T47D (cell line): ENCODE measurements around the gene PCNX1.
A peak's percentile ranks its signal among the peaks of the same experiment; 100 is the strongest.

Experiments used
- DNase-seq, 2 experiments: peaks; one replicate each; pipeline versions ENCODE4 v3.0.0 to v3.0.0-alpha.2; 2011 to 2012; ENCODE audit warnings: low read depth in 1 of 2, low spot score in 1 of 2
- JUND ChIP-seq: IDR thresholded peaks from 2 replicates; pipeline ENCODE4 v1.6.1; 2012; ENCODE audit warnings: low read depth
- in situ Hi-C: cut with HindIII; loops from 2 replicates; pipeline ENCODE4 v1.10.0; 2016; ENCODE audit warnings: low sequenced_read_pairs, low pct_unique_long_range_greater_than_20kb

Gene PCNX1

DNA sequence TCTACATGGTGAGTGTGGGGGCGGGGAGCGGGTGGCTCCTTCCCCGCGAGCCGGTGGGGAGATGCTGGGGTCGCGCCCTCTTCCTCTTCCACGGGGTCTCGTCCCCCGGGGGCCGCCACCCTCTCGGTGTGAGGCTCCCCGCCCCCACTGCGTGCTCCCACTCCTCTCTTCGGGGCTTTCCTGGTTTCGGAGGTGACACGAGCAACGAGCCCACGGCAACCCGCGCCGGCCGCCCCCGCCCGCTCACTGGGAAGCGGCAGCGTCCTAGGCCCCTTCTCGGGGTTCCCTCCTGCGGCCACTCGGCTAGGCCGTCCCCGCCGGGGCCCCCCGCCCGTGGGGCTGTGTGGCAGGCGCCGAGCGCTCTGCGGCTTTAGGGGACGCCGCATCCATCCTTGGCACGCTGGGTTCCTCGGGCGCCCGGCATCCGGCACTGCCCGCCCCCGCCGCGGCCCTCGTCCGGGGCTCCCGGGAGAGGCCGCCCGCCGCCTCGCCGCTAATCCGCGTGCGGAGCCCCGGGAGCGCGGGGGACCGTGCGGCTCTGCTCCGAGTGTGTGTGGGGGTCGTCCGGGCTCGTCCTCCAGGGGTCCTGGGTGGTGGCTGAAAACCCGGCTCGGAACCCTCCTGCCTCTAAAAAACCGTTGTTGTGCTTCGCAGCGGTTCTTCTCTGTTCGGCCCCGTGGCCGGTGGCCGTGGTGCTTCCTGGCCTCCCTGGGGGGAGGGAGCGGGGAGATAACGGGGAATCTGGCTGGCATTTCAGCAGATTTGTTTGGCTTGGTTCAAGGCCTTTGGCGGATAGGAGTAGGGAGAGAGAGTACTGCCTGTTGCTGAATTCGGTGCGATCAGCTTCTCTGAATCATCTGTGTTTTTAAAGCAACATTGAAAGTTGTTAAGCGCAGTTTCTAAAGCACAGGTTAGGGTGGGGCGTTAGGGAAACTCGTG, 1.0 kb downstream of the PCNX1 start:
- DNase-seq: peak in 1 of 2 experiments; percentile 46
- TF ChIP-seq JUND: no peak
- in situ Hi-C loops: no loop called here

- no peak for TF ChIP-seq JUND
- no peak for DNase-seq
- in situ Hi-C loops: no loop called here
Observed at GRCh38 chr14:70908935-70909641, 1.8 kb downstream of the PCNX1 start.

DNA sequence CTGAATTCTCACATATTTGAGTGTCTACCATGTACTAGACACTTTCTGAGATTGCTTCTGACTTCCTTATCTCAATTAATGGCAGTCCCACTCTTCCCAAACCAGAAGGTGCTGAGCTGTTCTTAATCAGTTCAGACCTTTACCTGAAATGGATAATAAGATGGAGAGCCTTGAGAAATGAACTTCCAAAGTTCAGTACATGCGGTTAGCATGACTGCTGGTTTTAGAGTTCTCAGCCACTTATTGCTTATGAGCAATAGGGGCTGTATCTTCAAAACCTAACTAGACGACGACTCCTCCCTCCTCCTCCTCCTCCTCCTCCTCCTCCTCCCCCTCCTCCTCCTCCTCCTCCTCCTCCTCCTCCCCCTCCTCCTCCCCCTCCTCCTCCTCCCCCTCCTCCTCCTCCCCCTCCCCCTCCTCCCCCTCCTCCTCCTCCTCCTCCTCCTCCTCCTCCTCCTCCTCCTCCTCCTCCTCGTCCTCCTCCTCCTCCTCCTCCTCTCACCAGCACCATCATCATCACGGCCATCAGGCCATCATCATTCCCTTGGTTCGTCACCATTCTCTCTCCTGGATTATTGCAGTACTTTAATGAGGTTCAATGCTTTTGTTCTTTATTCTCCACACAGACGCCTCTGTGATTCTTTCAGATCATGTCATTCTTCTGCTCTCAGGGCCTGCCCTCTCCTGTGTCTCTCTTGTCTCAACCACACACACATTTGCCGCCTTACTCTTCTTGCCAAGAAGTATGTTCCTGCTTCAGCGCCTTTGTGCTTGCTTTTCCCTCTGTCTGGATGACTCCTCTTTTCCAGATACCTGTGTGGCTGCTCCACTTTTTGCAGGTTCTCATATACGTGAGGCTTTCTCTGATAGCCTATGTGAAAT, 2.7 kb downstream of the PCNX1 start:
- no peak for TF ChIP-seq JUND
- no peak for DNase-seq
- in situ Hi-C loops: no loop called here

GRCh38 chr14:70915415-70915814, 8.2 kb downstream of the PCNX1 start:
- in situ Hi-C loops: no loop called here
- no peak for DNase-seq
- TF ChIP-seq JUND: no peak

GRCh38 chr14:70916300-70916699, 9.0 kb downstream of the PCNX1 start:
- in situ Hi-C loops: no loop called here
- no peak for DNase-seq
- no peak for TF ChIP-seq JUND

DNA sequence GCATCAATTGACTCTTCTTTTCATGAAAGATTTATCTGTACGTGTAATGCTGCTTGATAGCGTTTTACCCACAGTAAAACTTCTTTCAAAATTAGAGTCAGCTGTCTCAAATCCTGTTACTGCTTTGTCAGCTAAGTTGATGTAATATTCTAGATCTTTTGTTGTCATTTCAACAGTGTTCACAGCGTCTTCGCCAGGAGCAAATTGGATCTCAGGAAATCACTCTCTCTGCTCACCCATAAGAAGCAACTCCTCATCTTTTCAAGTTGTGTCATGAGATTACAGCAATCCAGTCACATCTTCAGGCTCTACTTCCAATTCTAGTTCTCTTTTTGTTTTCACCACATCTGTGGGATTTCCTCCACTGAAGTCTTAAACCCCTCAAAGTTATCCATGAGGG, 9.5 kb downstream of the PCNX1 start:
- no peak for TF ChIP-seq JUND
- in situ Hi-C loops: no loop called here
- DNase-seq: no peak

GRCh38 chr14:70917633-70918032, 10.4 kb downstream of the PCNX1 start:
- DNase-seq: no peak
- in situ Hi-C loops: no loop called here
- no peak for TF ChIP-seq JUND

DNA sequence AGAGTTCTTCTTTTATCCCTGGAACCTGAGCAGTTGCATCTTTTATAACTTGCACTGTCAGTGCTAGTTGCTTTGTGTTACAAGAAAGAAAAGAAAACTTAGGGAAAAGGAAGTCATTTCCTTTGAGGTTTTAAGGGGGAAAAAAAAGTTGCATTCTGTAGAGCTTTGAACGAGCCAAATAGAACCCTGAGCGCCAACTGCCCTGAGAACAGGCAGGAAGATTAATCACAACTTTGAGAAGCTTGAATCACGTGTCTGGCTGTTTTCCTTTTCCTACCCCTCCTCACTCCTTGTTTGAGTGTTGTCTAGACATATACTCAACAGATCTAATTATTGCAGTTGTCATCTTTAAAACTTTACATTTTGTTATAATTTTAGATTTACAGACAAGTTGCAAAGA, 12.5 kb downstream of the PCNX1 start:
- no peak for TF ChIP-seq JUND
- in situ Hi-C loops: no loop called here
- no peak for DNase-seq

DNA sequence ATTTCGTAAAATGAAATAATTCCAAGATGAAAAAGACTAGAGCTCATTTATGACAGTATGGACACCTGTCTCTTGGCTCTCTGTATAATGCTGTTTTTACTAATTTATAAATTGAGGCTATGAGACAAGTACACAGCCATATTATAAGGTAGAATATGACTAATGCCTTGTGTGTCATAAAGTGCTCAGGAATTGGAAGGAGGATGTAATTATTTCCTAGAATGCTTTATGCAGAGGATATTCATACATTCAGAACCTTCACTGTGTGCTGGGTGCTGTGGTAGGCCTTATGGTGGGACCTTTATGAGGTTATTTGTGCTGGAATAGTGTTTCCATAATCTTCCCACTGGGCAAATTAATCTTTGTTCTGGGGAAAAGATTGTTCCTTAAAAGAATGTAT, 13.3 kb downstream of the PCNX1 start:
- no peak for DNase-seq

GRCh38 chr14:70921669-70922068, 14.4 kb downstream of the PCNX1 start:
- in situ Hi-C loops: no loop called here
- DNase-seq: no peak
- no peak for TF ChIP-seq JUND

More for the DNA sequence above, 13.3 kb downstream of the PCNX1 start:
- in situ Hi-C loops: no loop called here
- no peak for TF ChIP-seq JUND

DNA sequence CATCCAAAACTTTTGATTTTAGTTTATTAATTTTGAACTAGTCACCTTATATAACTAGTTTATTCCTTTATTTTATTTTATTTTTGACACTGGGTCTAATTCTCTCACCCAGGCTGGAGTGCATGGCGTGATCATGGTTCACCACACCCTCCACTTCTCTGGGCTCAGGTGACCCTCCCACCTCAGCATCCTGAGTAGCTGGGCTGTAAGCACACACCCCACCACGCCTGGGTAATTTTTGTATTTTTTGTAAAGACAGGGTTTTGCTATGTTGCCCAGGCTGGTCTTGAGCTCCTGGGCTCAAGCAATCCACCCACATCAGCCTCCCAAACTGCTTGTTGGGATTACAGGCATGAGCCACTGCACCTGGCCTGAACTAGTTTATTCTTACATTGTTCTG, 17.3 kb downstream of the PCNX1 start:
- in situ Hi-C loops: no loop called here
- no peak for DNase-seq
- no peak for TF ChIP-seq JUND

GRCh38 chr14:70926235-70926830, 19.1 kb downstream of the PCNX1 start:
- no peak for TF ChIP-seq JUND
- no peak for DNase-seq
- in situ Hi-C loops: no loop called here
